GM12891 (cell line): ENCODE data around the gene HES7.

ENCODE experiments used
- DNase-seq: peaks from one replicate; pipeline ENCODE4 v3.0.0; 2011; ENCODE audit warnings: low spot score; ENCODE audit not compliant: insufficient read length
- FAIRE-seq: peaks from 2 replicates; lab custom pipeline; 2011; peaks lifted over from hg19 to GRCh38; lab: Jason Lieb, UNC
- PAX5 ChIP-seq: IDR thresholded peaks from 2 replicates; pipeline ENCODE4 v1.6.1; 2011; ENCODE audit warnings: low read length, moderate library complexity, mild to moderate bottlenecking; ENCODE audit not compliant: insufficient read depth, severe bottlenecking
- POLR2A ChIP-seq: IDR thresholded peaks from 2 replicates; pipeline ENCODE4 v1.6.1; 2011; ENCODE audit warnings: low read depth, low read length, control low read depth
- POLR2AphosphoS5 ChIP-seq: IDR thresholded peaks from 2 replicates; pipeline ENCODE4 v1.6.1; 2011; ENCODE audit warnings: low read depth, low read length, control low read depth
- POU2F2 ChIP-seq: IDR thresholded peaks from 2 replicates; pipeline ENCODE4 v1.6.1; 2011; ENCODE audit warnings: low read depth, mild to moderate bottlenecking, control low read depth, low read length, moderate library complexity
- SPI1 ChIP-seq: IDR thresholded peaks from 2 replicates; pipeline ENCODE4 v1.6.1; 2011; ENCODE audit warnings: low read depth, low read length, control low read depth
- TAF1 ChIP-seq: IDR thresholded peaks from 2 replicates; pipeline ENCODE4 v1.6.1; 2011; ENCODE audit warnings: low read depth, low read length, control low read depth

The HES7 gene

DNA sequence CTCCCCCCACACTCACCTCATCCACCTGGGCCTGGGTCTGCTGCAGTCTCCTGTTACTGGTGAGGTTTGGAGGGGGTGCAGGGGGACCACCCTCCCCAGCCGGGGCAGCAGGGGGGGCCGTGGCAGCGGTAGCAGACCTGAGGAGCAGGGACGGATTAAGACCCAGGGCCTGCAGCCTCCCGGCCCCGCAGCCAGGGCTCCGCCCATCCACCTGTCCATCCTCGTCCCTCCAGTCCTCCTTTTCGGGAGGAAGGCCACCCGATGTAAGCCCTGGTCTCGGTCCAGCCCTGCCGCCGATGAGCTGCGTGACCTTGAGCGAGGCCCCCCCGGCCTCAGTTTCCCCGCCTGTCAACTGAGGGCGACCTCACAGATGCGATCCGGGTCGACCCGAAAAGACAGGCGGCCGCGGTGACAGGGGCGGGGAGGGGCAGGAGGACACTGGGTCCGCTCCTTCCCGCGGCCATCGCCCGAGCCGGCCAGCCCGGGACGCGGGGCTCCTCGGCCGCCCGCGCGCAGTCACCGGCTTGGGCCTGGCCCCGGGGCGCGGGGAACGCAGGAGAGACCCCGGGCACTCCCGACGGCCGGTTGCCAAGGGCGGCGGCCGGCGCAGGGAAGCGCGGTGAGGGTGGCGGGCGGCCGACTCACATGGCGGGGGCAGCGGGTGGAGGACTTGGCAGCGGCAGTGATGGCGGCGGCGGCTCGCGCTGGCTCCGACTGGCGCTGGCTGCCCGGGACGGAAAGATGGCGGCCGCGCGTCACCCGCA, 38.5 kb upstream of the HES7 start, which contains the start of gene VAMP2:
Gene VAMP2 (minus strand): TSS at position 716 of the 764 bp plus-strand sequence. CDS start 69 bp downstream, at position 647.
- FAIRE-seq (peak; percentile 91), DNase-seq (no peak)
- TF ChIP-seq POLR2A (peak; percentile 70; the same call in 1 of the 2 replicates), POU2F2 (no peak), TAF1 (peak; percentile 48; the same call in 1 of the 2 replicates), POLR2AphosphoS5 (peak; percentile 68; the same call in 1 of the 2 replicates)

DNA sequence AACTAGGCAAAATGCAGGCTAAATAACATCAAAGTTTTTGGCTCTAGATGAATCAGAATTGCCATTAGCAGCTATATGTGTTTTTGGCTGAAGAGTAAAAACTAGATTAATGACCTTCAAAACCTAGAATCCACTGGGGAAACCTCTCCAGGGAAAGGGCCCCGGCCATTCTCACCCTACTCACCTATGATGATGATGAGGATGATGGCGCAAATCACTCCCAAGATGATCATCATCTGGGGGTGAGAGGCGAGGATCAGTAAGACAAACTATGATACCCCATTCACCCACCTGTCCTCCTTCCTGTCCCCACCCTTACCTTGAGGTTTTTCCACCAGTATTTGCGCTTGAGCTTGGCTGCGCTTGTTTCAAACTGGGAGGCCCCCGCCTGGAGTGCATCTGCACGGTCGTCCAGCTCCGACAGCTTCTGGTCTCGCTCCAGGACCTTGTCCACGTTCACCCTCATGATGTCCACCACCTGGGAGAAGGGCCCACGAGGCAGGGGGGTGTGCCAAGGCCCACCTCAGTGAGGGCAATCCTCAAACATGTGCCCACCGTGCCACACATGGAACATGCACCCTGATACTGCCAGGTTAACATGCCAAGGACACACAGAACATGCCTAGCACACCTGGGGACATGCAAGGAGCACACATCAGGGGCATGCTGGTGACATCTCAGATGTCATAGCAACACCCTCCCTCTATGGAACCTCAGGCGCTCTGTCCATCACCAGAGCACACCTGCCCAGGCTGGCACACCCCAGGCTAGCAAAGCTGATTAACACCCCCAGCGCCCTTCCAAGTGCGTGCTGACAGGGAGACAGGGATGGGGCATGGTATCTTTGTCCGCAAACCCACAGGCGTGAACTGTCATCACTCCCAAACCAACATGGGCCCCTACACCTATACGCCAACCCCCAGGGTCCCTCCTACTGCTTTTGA, 37.7 kb upstream of the HES7 start:
- FAIRE-seq (peak; percentile 78), DNase-seq (no peak)
- TF ChIP-seq POLR2AphosphoS5 (peak; percentile 37; the same call in 1 of the 2 replicates), TAF1 (no peak)

DNA sequence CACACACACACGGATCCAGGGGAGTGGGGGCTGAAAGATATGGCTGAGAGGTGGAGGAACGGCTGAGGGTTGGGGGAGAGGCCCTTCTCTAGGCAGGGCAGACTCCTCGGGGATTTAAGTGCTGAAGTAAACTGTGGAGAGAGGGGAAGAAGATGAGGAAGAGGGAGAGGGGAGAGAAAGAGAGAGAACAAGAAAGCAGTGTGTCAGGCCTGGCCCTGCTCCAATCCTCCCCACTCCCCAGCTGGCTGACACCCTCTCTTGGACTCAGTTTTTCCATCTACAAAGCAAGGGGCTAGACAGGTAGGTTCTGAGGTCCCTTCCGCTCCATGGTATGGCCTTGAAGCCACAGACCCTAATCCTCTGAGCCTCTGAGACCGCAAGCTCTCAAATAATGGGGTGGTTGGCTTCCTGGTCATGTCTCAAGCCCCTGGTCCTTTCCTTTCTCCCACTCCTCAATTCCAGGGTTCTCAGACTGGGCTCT, 36.9 kb upstream of the HES7 start:
- DNase-seq: no peak
- no peak for TF ChIP-seq POLR2A
- TF ChIP-seq SPI1: no peak
- no peak for TF ChIP-seq TAF1
- no peak for TF ChIP-seq POU2F2
- no peak for TF ChIP-seq POLR2AphosphoS5
- no peak for TF ChIP-seq PAX5
- no peak for FAIRE-seq

DNA sequence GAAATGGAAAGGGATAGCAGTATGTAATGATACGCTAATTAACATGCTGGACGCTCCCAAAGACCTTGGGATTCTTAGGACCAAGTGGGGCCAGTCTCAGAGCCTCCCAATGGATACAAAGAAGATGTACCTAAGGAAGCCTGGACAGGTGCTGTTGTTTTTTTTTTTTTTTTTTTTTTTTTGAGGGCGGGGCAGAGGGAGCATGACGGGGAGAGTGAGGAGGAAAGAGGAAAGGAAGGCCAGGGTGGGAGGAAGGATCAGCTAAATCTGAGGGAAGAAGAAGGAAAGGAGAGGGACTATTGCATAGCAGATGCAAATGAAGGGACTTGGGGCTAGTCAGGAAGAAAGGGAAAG, 36.3 kb upstream of the HES7 start:
- no peak for DNase-seq
- TF ChIP-seq TAF1 (no peak), PAX5 (no peak), POU2F2 (no peak), SPI1 (no peak), POLR2AphosphoS5 (no peak), POLR2A (no peak)
- FAIRE-seq: no peak

DNA sequence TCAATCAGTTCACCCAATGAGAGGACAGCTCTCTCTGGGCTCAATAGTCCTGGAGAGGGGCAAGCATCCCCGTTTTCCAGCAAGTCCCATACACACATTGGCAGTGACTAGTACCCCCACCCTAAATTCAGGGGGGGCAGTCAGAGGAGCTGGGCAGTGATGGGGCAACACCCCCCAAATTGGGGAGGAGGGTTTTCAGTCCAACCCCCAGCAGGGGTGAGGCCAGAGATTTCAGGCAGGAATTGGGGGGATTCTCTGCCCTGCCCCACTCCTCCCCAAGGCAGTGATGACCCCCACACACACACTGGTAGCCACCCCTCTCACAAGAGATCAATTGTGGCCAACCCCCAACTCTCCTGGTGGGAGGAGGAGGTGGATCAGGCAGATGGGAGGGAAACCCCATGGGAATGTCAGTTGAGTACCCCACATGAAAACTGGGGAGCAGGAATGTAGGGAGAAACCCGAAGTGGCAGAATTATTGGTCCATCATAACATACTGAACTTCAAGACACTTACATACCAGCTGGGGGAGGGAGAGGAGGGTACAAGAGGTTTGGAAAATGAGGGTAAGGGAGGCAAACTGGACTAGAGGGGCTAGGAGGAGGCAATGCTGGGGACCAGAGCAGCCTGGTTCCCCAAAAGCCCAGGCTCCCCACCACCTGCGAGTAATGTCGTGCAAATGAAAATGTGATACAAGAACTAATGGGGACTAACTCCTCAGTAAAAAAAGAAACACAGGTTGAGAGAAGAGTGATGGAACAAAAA, 35.7 kb upstream of the HES7 start:
- no peak for DNase-seq
- FAIRE-seq: no peak
- TF ChIP-seq TAF1 (no peak), PAX5 (no peak), POU2F2 (no peak), POLR2A (no peak), POLR2AphosphoS5 (no peak), SPI1 (no peak)

DNA sequence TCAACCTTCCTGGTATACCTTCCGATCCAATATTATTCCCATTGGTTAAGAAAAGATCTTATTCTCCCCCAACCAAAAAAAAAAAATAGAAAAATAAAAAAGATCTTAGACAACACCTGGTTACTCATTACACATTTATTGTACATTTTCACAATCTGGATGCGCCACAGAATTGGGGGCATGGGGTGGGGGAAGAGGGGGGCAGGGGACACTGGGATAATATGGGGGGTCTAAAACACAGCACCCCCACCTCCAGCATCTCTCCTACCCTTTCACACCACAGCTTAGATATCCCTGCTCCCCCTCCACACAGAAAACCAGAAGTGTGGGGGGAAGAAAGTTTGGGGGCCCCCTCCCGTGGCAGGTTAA, 35.1 kb upstream of the HES7 start:
- no peak for DNase-seq
- FAIRE-seq: no peak
- TF ChIP-seq POU2F2 (no peak), SPI1 (no peak), TAF1 (no peak), POLR2A (no peak), POLR2AphosphoS5 (no peak), PAX5 (no peak)

DNA sequence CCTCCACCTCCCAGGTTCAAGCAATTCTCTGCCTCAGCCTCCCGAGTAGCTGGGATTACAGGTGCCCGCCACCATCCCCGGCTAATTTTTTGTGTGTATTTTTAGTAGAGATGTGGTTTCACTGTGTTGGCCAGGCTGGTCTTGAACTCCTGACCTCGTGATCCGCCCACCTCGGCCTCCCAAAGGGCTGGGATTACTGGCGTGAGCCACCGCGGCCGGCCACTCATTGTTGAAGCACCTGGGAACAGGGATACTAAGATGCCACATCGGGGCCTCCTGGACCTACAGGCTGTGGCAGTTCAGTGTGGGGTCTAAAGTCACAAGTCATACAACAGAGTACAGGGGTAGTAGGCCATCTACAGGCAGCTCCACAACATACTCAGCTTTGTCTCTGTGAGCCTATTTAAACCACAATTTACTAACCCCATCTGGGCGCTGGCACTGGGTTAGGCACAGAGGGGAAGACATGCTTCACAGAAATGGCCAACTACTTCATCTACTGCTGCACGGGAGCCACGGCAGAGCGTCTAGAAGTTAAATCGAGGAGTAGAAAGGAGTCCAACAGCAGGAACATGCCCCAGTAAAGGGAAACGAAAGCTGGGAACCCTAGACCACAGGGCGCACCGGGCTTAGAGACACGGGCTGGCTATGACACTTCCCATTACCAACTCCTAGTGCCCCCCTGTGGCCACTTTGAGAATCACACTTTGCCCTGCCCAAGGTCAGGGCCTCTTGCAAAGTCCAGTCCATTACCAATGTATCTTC, 34.5 kb upstream of the HES7 start:
- TF ChIP-seq POLR2AphosphoS5: no peak
- peak; percentile 61 for TF ChIP-seq SPI1
- peak; percentile 93 for FAIRE-seq
- peak; percentile 70 for DNase-seq

DNA sequence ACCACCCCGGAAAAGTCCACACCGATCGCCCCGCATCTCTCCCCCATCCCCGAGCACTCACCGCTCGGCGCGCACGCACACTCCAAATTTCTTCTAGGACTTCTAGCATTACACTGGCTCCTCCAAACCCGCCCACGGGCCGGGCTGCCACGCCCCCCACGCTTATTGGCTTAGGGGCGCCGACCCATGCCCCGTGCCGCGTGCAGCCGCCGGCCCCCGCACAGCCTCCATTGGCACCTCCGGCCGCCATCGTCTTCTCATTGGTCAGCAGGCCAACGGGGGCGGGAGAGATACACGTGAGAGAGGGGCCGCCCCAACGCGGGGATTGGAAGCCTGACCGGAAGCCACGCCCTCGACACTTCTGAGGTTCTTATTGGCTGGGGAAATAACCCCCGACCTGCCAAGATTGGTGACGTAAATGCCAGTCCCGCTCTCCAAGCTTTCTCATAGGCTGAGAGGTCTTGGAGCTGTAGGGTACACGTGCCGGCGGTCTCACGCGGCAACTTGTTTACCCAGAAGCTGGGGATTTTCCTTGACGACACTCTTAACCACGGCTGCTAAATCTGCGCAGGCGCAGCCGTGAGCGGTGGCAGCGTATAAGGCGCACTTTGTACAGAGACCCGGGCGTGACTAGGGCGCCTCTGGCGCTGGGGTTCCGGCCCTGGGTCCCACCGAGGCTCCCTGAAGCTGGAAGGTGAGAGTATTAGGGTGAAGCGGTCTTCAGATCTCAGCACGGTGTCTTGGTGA, 32.5 kb upstream of the HES7 start:
- TF ChIP-seq POLR2A (peak; percentile 78), POU2F2 (peak; percentile 56; the same call in 1 of the 2 replicates), TAF1 (peak; percentile 81; the same call in 1 of the 2 replicates), PAX5 (peak; percentile 86), POLR2AphosphoS5 (peak; percentile 79), SPI1 (no peak)
- DNase-seq (peak; percentile 94), FAIRE-seq (peak; percentile 98)

DNA sequence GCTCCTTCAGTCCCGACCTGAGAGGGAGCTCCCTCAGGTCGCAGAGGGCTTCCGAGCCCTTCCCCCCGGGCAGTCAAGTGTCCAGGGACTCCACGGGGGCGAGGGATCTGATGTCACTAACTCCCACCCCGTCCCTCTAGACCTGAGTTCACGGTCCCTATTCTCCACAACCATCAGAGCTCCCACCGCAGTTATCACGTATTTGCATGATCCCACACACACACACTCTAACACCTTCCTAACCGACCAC, 32.0 kb upstream of the HES7 start:
- TF ChIP-seq POU2F2 (0 out of 2 replicates have a peak, but pooled peaks have one; percentile 78), SPI1 (no peak)
- DNase-seq (no peak), FAIRE-seq (no peak)
